Transverse colon (tissue), 4 donors: ENCODE data around the gene POLD2.

ENCODE experiments used
- EP300 ChIP-seq: sonication (generic); formaldehyde crosslinking; IDR thresholded peaks from one replicate; pipeline ENCODE4 v1.6.1; 2017; ENCODE audit warnings: antibody characterized with exemption, low read depth
- POLR2A ChIP-seq: fragments of 450-650 bp; IDR thresholded peaks from one replicate; pipeline ENCODE4 v1.6.1; 2016; ENCODE audit warnings: antibody characterized with exemption, mild to moderate bottlenecking, moderate library complexity
- POLR2AphosphoS5 ChIP-seq, 3 donors: sonication (generic); formaldehyde crosslinking; IDR thresholded peaks; one replicate each; pipeline ENCODE4 v1.6.1; 2016; ENCODE audit warnings: antibody characterized with exemption in 3 of 3
- TF ChIP-seq, protein P1 (sequence below), 5 experiments: fragments of 200-600 bp in 3 of 5; fragments of 450-650 bp in 2 of 5; sonication (generic) in 3 of 5; IDR thresholded peaks; 1 replicate in 2 of 5; 2 replicates in 3 of 5; pipeline ENCODE4 v1.5.1; 2016 to 2017; ENCODE audit warnings: antibody characterized with exemption in 5 of 5, inconsistent platforms in 3 of 5, mild to moderate bottlenecking in 2 of 5, moderate library complexity in 1 of 5

DNA sequence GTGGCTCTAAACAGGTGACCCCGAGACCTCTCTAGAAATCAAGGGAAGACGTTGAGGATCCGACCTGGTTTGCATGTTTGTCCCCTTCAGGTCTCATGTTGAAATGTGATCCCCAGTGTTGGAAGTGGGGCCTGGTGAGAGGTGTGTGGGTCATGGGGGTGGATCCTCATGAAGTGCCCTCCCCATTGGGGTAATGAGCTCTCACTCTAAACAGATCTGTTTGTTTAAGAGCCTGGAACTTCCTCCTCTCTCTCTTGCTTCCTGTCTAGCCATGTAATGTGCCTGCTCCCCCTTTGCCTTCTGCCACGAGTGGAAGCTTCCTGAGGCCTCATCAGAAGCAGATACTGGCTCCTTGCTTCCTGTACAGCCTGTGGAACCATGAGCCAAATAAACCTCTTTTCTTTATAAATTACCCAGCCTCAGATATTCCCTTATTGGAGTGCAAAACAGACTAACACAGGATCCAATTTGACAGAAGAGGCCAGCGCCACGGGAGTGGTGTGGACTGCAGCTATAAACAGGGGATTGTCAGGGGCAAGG lies 30.2 kb downstream of the POLD2 start:
- TF ChIP-seq, protein P1, sequence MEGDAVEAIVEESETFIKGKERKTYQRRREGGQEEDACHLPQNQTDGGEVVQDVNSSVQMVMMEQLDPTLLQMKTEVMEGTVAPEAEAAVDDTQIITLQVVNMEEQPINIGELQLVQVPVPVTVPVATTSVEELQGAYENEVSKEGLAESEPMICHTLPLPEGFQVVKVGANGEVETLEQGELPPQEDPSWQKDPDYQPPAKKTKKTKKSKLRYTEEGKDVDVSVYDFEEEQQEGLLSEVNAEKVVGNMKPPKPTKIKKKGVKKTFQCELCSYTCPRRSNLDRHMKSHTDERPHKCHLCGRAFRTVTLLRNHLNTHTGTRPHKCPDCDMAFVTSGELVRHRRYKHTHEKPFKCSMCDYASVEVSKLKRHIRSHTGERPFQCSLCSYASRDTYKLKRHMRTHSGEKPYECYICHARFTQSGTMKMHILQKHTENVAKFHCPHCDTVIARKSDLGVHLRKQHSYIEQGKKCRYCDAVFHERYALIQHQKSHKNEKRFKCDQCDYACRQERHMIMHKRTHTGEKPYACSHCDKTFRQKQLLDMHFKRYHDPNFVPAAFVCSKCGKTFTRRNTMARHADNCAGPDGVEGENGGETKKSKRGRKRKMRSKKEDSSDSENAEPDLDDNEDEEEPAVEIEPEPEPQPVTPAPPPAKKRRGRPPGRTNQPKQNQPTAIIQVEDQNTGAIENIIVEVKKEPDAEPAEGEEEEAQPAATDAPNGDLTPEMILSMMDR (IDR thresholded peaks at IDR 0.05): no peak
- TF ChIP-seq EP300: no peak
- no peak for TF ChIP-seq POLR2A
- no peak for TF ChIP-seq POLR2AphosphoS5 (IDR thresholded peaks at IDR 0.05)
